TTC549 (cell line): ENCODE results near the gene ITPRIP.

Experiments
- FAIRE-seq: peaks from 2 replicates; lab custom pipeline; 2012; peaks lifted over from hg19 to GRCh38; lab: Jason Lieb, UNC

ITPRIP gene

DNA sequence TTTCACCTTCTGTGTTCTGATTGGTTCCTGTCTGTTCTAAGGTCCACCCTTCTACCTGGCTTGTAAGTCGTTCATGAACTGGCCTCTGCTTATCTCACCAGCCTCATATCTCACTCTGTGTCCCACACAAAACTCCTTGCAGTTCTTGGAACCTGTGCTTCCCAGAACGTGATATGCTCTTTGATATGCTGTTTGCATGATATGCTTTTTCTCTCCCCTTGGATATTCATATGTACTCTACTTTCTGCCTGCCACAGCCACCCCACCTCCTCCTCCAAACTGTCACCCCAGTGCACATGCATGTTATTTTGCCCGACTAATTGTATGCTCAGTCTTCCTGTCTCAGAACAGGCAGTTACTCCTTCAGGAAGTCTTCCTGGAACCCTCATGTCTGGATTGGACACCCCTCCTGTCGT lies 1.9 kb upstream of the ITPRIP start:
- no peak for FAIRE-seq

DNA sequence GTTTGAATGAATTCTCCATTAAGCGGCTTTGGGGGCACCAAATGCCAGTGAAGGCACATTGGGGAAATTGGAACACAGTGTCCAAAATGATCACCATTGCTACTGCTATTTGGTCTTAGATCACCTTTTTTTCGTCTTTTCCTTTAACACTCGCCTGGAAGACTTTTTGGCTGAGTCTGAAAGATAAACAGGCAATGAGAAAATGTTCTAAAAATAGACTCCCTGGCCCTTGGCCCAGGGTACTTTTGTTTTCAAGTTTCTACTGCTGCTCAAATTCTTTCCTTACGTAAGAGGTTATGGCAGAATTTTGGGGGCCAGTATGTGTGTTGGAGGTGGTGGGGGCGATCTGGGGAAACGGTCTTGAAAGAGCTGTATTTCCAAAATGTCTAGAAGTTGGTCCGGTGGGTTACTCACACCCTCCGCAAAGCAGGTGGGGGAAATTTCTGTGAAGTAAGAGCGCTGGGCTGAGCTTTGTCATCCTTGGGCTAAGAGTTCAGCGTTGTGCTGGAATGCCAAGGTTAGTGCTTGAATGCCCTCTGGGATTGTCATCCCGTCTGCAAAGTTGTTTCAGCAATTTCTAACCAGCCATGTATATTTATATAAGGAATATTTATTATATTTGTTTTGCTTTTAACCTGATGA lies 1.3 kb upstream of the ITPRIP start:
- no peak for FAIRE-seq

DNA sequence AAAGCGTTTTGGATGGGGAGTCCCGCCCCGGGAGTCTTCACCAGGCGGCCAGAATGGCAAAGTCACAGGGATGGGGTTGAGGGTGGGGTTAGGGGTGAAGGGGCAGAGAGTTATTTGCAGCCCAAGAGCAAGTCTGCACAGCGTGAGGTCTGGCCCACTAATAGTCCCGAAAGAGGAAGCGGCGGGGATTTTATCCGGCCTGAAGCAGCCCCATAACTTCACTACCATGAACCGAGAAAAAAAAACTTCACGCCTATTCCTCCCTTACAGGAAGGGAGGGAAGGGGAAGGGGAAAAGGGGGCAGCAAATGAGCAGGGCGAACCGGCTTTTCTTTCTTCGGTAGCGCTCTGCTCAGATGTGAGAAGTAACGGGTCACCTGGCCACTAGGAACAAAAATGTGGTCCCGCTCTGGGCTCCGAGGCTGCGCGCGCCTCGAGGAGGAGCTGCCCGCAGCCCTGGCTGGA lies 712 bp downstream of the ITPRIP start:
- FAIRE-seq, result no peak

DNA sequence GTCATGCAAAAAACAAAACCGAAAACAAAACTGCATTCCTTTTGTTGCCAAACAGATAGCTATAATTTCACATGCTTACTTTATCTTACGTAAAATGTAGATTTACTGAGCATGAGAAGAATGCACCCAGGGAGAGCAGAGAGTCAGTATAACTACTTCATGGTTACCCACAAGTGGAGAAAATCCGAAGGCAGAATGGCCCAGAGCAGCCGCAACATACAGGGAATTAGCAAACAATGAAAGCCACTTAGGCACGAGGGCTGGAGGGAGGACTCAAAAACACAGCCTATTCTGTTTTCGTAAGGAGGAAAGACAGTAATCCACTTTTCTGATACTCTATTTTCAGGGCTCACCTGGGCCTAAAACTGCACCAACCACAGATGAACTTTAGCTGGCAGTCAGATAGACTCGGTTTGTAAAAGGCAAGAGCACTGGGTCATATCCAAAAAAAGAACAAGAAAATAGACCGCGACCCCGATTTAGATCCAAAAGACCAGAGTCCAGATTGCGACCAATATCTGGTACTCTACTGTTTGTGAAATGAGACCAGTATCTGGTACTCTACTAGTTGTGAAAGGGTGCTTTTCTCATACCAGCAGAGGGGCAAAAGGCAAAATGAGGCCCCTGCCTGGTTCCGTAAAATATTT lies 1.3 kb downstream of the ITPRIP start:
- no peak for FAIRE-seq

DNA sequence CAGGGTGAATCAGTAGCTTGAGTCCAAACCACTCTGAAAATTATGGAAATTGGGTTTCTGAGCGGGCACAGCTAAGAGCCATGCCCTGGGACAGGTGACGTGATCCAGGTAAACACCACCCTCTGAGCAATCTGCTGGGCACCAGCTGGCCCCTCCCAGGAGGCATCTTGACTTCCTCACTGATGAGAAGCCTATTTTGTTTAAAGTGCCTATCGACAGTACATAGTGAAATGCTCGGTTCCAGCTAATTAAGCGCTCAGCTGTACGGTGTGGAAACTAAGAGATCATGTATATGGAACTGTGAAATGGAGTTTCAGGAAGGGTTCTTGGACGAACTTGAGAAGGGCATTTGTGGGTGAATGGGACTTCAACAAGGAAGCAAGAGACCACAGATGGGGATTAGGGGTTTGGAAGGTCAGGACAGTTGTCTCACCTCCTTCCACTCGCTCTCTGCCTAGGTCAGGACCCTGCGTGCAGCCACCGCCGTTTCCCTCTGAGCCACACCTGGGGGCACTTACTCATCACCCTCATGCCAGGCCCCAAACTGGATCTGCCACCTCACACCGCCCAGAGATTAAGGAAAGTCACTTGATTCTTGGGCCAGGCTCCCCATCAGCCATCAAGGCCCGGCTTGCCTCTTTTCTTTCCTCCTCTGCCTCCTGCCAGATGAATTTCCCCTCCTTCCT lies 3.2 kb downstream of the ITPRIP start:
- FAIRE-seq, result no peak

DNA sequence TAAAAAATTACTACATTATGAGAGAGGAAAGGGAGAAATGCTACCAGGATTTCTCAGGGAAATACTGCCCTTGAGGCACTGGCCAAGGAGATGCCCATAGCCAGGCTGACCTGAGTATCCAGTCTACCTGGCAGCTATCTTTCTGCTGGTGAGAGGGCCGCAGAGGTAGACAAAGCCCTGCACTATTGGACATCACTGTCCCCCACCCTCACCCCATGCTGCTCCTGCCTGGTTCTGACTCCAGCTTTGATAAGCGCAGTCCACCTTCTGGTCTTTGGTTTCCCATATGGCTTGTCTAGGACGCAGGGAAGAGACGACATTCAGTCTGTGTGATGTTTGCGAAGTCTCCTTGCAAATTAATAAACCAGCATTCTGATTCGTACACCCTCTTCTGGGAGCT lies 3.7 kb downstream of the ITPRIP start:
- no peak for FAIRE-seq

DNA sequence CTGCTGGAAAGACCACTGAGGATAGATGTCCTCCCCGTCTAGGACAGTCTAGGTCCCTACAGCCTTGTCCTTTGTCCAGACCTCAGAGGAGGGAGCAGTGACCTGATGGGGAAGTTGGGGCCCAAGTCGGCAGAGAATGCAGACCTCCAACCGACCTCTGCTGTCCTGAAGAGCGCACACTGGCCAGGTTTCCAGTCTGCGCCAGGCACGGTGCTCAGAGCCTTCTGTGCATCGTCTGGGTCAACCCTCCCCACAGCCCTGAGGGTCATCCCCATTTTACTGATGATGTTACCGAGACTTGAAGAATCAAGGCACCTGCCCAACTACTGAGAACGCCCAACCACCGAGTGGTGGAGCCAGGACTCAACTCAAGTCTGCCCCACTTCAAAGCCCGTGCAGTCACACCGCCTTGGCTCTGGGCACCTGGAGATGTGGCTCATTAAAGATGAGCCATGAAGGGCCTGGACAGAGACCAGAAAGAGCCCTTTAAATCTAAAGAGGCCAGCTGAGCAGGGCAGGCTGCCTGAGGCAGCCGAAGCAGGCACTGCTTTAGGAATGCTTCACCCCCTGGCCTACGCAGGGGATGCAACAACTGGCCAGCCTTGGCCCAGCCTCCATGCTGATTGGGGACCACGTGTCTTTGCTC lies 4.4 kb downstream of the ITPRIP start:
- FAIRE-seq, result no peak

DNA sequence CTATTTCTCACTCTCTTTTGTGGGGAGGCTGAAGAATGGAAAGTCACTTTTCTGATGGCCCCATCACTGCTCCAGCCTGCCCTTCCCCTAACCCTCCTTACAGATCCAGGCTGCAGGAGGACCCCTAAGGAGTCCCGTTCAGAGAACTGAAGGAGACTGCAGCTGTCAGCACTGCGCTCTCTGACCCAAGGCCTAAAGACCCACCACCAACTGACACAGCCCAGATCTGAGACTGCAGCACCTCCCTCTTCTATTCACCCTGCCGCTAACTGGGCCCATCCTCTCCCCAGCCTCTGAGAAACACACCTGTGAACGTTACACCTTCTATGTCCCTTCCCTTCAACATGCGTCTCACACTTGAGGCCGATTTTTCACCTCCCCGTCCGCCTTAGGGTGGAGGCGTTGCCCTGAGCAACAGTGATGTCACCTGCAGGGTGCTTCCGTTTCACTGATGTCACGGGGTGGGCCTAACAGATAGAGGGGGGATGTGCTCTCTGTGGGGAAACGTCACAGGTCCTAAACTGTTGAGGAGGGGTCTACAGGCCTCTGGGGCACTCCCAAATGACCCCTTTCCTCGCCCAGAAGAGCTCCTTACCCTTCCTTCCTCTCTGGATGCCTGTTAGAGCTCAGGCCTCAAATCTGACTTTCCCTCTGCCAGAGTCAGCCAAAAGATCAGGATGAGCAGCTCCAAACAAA lies 5.1 kb downstream of the ITPRIP start:
- FAIRE-seq, result no peak

DNA sequence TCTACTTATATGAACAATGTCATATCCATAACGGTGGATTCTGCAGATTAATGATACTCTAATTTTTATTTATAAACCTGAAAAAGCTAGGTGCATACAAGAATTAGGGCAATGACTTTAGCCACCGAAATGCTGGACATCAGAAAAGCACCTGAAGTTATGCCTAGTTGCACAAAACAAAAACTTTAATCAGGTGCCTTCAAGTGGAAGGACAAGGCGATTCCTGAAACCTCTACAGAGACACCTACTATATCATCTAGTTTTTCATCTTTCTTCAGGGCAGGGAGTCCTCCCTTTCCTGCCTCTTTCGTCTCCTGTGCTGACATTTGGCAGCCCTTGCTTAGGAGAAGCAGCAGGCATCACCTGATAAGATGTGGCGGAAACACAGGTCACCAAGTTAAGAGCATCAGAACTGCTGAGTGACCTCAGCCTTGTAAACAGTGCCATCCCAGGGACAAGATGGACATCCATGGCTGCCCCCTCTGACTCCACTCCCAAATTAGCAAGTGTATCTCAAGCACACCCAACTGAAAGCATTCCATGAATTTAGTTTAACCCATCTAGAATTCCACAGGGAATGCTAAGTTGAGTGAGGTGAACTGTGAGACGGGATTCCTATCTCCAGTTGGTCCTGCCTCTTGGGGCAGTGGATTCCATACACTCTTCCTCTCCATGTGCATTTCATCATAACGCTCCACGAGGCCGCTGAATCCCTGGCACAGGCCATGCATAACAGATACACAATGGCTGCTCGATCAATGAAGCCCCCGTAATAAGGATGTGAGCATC lies 5.8 kb downstream of the ITPRIP start:
- no peak for FAIRE-seq

DNA sequence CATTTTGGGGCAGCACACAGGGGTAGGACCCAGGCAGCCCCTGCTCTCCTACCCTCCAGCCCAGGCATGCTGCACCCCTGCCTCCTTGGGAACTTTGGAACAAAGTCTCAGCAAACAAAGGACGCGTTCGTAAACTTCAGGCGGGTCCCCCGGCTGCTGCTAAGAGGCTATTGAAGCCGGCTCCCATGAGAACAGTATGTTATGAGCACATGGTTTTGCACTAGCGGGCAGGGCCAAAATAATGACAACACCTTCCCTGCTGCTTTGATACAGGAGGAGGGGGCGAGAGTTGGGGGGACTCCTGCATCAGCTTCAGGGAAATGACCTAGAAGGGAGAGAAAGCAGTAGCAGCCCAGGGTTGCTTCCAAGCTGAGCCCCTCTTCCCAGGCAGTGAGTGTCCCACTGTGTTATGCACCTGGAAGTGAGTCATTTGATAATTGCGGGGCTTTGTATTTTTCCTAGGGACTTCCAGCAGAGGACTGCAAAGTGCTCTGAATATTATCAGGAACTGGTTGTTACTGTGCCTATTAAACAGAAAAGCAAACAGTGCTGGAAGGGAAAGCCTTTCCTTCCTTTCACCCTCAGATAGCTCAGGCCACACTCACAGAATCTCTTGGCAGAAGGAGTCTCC lies 6.9 kb downstream of the ITPRIP start:
- FAIRE-seq, result no peak

DNA sequence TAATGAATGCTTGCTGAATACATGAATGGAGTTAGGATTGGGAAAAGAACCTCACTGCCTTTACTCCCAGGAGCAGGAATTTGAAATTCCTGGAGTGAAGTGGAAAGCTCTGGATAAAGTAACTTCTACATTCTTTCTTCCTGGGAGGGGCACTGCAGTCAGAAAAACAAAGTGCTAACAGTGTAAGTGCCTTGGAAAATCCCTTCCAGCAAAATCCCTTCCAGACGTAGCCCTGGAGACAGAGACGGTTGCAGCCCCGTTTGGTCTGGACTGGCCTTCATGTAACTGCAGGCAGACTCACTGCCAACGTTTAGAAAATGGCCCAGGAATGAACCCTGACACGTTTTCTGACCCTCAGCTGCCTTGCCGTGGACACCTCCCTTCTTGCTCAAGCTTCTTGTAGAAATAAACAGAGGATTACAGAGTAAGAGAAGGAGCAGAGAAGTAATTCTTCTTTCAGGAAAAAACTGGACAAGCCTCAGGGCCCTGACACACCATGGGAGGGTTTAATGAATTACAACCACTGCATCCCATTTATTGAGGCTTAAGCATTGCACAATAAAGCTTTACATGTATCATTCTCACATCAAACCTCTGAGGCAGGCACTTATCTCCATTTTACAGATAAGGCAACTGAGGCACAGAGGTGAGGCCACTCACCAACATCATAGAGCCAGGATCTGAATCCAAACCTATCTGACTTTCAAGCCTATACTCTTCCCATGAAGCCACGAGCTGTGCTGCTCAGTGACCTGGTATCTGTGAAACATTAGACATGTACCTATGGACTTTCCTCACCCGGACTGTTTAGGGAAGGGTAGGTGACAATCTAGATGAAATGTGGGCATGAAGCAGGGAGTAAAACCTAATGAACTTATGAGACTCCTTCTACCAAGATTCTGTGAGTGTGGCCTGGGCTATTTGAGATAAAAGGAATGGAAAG lies 7.8 kb downstream of the ITPRIP start:
- FAIRE-seq, result no peak

DNA sequence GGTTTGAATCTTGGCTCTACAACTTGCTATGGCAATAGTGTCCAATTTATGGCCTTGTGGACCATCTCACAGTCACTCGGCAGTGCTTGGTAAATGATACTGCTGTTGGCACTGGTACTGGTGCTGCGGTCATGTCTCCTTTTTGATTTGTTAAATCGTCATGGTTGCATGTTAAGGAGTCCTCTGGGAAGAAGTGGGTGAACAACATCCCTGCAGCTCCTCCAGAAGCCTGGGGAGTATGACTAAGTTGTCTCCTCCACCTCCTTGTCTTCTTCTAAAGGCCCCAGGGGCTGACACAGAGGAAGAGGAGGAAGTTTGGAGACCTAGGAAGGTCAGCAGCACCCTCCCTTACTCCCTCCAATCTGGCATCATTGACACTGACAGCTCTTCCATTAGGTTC lies 8.5 kb downstream of the ITPRIP start:
- no peak for FAIRE-seq

DNA sequence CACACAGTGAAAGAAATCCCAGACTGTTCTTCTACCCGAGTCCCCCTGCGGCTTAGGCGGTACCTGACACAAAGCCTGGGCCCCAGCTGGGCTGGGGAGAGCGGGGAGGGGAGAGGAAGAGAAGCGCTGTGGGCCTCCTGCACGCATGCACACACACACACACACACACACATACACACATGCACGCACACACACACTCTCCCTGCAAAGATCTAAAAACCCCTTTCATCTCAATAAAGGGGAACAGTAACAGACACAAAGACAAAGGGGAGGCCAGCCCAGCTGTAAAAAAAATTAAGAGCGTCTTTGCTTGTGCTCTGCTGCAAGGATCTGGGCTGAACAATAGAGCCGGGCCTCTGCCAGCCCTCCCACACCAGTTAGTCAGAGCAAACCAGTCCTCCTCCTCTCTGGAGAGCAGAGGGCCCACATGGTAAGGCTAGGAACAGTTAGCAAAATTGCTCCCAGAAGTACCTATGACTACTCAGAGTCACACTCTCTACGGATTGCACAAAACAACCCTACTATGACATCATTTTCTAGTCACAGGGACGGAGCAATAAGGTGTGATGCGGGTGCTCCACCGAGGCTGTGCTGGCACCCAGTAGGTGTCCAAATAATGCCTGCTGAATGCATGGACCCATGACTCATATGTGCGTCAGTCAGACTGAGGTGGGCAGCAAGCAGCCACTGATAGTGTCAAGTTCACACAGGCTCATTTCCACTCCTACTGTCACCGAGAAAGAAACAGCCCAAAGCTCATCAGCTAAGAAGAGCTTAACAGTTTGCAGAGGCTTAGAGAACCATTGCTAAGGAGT lies 9.2 kb downstream of the ITPRIP start:
- no peak for FAIRE-seq

DNA sequence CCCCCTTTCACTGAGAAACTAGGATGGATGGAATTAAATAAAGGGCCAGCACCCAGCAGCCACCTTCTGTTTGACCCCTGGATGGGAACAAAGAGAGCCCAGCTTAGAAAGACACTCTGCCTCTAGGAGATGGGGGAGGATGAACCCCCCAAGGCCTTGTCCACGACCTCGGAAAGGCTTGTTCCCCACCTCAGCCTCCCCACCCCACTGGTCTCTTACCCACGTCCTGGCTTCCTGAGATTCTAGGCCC lies 9.7 kb downstream of the ITPRIP start:
- FAIRE-seq, result no peak

DNA sequence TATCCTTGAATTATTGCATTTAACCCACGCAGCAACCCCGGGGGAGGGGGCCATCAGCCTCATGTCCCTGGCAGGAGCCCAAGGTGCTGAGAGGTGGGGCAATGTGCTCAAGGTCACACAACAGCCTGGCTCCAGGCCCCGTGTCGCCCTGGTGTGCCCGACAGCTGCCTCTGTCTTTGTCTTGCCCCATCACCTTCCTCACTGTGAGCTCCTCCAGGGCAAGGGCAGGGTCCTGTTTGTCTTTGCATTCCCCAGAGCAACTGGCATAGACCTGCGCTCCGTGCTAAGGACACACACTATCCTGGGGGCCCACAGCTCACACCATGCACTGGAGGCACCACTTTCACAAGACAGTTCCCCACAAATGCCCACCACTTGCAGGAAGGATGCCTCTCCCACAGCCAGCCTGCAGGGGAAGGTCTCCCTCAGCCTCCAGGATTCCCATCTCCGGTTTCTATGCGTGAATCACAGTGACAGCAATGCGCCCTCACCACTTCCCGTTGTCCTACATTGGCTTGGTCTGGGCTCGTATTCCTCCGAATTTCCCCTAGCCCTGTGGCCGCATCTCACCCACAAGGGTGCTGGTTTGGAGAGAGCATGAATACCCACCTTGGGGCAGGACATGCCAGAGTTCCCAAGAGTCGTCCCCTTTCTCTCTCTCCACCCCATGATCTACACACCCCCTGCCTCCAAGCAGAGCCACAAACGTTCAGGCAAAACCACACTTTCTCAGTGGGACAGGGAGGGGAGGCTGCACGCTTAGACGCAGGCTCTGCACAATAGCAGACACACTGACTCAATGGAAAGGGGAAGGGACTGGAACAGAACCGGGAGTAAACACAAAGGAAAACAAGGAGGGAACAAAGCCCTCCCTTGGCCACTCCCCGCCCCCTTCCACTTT lies 10.3 kb downstream of the ITPRIP start:
- no peak for FAIRE-seq

DNA sequence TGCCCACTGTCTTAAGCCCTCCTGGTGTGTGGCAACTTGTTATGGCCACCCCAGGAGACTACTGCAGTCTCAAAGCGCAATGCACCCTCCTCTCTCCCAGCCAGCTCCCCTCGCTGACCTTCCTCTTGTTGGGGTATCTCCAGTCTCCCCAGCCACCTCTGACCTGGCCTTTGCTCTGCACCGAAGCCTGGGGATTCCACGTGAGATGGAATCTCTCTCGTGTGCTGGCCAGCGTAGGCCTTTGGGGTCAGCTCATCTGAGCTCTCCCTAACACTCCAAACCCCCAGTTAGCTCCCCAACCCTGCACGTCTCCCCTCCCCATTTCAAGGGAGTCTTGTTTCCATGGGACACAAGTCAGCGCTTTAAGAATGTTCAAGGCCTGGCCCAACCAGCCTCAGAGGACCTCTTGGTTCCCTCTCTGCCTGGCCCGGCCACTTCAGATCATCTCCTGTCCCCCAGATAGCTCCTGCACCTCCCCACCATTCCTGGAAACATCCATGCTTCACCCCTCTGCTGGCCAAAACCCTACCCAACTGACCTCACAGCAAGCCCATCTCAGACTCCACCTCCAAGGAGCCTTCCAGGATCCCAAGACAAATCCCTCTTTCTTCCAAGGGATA lies 11.2 kb downstream of the ITPRIP start:
- FAIRE-seq, result no peak

DNA sequence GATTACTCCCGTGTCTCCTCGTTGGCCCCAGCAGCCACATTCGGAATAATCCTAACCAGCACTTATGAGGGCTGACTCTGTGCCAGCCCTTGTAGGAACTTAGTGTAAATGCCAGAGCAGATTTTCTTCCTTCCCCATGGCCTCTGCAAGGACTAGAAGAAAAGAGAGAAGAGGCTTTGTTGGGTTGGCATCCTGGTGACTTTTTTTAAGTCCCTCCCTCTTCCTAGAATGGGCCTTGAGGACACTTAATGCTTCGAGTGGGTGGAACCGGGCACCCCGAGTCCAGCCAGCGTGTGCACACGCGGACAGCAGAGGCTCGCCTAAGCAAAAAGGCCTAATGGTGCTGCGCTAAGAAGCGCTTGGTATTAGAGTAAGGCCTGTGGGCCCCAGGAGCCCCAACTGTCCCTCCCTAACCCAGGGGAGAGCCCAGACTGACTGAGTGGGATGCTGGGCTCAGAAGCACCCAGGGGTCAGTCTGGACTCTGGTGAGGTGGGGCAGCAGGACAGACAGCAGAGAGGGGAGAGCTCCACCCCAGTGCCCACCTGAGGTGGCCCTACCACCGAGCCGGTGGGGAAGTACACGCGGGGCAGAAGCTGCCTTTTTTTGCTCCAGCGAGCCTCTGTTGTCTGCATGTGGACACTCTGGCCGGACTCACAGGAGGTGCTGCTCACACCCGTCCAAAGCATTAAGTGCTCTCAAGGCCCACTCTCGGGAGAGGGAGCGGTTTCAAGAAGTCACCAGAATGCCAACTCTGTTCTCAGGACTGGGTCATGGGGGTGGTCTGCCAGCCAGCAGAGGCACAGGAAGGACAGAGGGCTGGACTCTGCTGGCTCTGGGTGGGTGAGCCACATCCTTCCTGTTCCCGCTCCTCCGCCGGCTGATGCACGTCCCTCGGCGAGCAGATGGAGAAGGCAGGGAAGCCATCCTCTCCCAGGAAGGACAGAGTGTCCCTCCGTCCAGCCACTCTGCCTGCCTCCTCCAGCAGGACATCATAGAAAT lies 12.5 kb downstream of the ITPRIP start:
- no peak for FAIRE-seq
